HG03571 (cell line): ENCODE results near the gene LRFN5.
"Not testable (repeated sequence)": the region's sequence is repeated elsewhere in the genome, so short reads cannot be mapped to it uniquely, and the experiment has no call there.

ENCODE experiments used
- ATAC-seq: cut with Tn5 transposase; IDR thresholded peaks from one replicate; pipeline ENCODE4 v1.9.1; 2021; ENCODE audit not compliant: unreplicated experiment

The LRFN5 gene

GRCh38 chr14:41636492-41637392 lies 30.1 kb downstream of the LRFN5 start:
- no peak for ATAC-seq

GRCh38 chr14:41641690-41642089 lies 35.0 kb downstream of the LRFN5 start:
- no peak for ATAC-seq

- no peak for ATAC-seq
Measured at GRCh38 chr14:41642367-41642766, 35.7 kb downstream of the LRFN5 start.

GRCh38 chr14:41642789-41643188 lies 36.1 kb downstream of the LRFN5 start:
- no peak for ATAC-seq

- ATAC-seq: no peak
Measured at GRCh38 chr14:41644606-41645005, 37.9 kb downstream of the LRFN5 start.

GRCh38 chr14:41650802-41651201 lies 44.1 kb downstream of the LRFN5 start:
- ATAC-seq: no peak

GRCh38 chr14:41654196-41654595 lies 47.5 kb downstream of the LRFN5 start:
- no peak for ATAC-seq

GRCh38 chr14:41662780-41663472 lies 56.2 kb downstream of the LRFN5 start:
- ATAC-seq: no peak

GRCh38 chr14:41663473-41663850 lies 56.8 kb downstream of the LRFN5 start:
- no peak for ATAC-seq

GRCh38 chr14:41666301-41666700 lies 59.6 kb downstream of the LRFN5 start:
- no peak for ATAC-seq

GRCh38 chr14:41668356-41668755 lies 61.7 kb downstream of the LRFN5 start:
- no peak for ATAC-seq

GRCh38 chr14:41673601-41674000 lies 66.9 kb downstream of the LRFN5 start:
- not testable (repeated sequence) for ATAC-seq

GRCh38 chr14:41674511-41674971 lies 67.9 kb downstream of the LRFN5 start:
- ATAC-seq: not testable (repeated sequence)

GRCh38 chr14:41699486-41699885 lies 92.8 kb downstream of the LRFN5 start:
- no peak for ATAC-seq

- no peak for ATAC-seq
Measured at GRCh38 chr14:41718477-41719166, 111.9 kb downstream of the LRFN5 start.

GRCh38 chr14:41739203-41739602 lies 132.5 kb downstream of the LRFN5 start:
- no peak for ATAC-seq

GRCh38 chr14:41743140-41743539 lies 136.5 kb downstream of the LRFN5 start:
- ATAC-seq: no peak

- ATAC-seq: no peak
Measured at GRCh38 chr14:41749429-41749828, 142.8 kb downstream of the LRFN5 start.

GRCh38 chr14:41750575-41750974 lies 143.9 kb downstream of the LRFN5 start:
- not testable (repeated sequence) for ATAC-seq

GRCh38 chr14:41758011-41758665 lies 151.5 kb downstream of the LRFN5 start:
- no peak for ATAC-seq

GRCh38 chr14:41761204-41761603 lies 154.5 kb downstream of the LRFN5 start:
- ATAC-seq: no peak
